Stimulated activated CD4-positive, alpha-beta T cell treated with anti-CD3 and anti-CD28 coated beads, Interleukin-2, amount 100 ng/mL, for 48 hours (primary cell): ENCODE measurements around the gene IGF2BP3.

ENCODE experiments used
- DNase-seq, 2 donors: peaks; one replicate each; pipeline ENCODE4 v3.0.0-alpha.2; 2020

IGF2BP3 gene

DNA sequence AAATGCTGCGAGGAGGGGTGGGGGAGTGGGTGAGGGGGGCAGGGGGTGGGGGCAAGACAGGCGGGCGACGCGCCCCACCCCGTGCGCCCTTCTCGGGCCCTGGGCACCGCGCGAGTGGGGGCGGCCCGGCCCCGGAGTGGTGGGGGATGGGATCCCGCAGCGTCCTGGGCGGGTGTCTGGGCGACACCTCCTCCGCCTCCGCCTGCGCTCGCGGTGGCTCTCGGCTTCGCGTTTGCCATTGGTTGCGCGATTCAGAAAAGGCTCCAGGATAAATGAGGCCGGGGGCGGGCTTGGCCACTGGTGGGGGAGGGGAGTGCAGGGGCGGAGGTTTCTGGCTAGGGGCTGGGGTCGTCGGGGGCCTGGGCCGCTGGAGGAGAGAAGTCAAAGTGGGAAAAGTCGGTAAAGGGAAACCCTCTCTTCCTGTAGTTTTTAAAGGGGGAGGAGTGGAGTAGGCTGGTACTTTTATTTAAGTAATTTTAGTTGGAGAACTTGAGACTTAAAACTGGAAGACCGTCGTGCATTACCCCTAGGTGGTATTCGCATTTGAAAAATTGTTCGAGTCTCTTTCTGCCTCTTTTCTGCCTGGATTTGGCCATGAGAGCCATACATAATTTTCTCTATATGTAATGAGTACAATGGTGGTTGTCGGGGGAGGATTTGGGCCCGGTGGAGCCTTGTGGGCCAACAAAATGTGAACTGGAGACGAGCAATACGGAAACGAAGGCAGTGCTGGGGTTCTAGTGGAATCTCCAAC, 992 bp upstream of the IGF2BP3 start:
- no peak for DNase-seq

DNA sequence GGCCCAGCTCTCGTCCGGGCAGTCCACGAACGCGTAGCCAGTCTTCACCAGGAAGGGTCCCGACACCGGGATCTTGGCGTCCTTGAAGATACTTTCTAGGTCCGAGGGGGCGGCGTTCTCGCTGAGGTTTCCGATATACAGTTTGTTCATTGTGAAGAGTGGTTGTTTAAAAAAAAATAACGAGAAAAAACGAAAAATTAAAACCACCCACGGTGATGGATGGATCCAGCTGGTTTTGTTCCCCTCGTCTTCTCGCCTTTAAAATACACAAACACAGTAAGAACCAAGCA, 385 bp downstream of the IGF2BP3 start:
- DNase-seq = no peak

DNA sequence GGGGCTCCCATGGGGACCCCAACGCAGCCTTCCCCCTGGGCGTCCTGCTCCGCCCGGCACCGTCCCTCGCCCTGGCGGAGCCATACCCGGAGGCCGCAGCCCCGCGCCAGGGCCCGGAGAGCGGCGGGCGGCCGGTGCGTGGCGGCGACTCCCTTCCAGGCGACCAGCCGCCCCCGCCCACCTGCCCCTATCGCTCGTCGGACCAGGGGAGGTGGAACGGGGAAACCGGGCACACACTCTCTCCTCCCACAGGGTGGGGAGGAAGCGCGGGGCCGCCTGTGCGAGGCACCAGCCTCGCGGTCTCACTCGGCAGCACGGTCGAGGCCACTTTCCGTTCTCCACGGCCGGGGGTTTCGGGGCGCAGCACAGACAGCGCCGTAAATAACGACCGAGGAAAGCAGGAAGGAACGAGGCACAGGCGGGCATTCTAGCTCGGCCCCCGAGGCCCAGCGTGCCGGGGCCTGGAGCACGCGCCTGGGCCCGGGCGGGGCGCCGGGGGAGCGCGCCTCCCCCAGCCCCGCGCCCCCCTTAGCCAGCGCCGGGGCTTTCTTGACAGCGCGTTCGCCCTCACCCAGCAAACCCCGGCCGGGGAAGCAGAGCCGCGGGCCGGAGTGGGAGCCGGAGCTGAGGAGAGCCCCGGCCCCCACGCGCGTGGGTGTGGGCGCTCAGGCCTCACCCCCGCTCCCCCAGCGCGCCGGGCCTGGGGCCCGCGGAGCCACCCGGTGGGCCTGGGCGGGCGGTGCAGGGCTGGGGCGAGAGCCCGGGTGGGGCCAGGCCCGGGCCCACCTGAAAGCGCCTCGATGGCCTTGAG, 936 bp downstream of the IGF2BP3 start:
- DNase-seq = no peak

DNA sequence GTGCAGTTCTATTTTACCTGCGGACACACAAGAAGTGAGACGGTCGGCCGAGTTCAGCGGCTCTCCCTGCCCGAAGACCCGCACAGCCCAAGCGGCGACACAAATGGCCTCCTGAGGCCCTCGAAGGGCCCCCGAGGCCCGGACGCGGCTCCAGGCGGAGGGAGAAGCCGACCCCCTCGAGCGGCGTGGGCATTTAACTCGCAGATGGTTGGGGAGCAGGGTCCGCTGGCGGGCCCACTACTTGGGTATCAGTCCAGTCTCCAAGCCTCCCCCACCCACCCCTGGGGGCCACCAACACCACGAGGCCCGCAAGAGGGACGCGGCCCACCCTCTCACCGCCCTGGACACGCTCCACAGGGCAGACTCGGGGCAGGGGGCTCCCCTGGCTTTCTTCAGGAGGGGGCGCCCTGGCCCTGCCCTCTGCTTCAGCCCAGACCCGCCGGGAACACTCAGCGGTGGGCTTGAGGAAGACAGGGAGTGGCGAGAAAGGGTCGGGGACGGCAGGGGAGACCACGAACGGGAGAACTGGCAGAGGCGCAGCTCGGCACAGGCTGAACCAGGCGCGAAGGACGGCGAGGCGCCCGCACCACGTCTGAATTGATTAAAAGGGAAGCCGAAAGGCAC, 1.7 kb downstream of the IGF2BP3 start:
- no peak for DNase-seq

DNA sequence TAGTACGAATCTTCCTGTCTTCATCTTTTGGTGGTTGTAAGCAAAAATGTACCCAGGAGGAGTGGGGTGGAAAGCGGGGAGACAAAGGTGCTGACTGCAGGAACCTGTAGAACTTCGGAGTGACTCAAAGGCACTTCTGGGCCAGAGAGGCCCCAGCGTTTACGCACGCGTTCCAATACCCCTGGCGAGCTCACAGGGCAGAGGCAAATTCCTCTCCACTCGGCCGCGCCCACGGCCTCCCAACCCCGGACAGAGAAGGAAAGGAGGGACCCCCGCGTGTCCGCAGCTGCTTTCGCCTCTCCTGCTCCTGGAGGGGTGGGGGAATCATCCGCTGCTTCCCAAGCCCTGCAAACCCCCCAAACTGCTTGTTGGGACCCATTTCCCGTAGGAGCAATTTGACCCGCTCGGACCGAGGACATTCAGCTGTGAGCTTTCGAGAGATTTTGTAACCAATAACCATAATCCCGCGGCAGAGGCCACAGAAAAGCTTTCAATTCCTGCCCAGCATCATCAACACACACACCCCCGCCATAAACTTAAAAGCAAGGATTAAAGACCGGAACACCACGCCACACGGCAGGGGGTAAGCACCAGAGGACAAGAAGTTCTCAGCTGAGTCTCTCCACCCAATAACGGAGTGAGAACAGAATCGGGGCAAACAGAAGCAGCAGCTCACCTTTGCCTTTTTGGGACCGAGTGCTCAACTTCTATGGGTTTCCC, 2.3 kb downstream of the IGF2BP3 start:
- DNase-seq = no peak

DNA sequence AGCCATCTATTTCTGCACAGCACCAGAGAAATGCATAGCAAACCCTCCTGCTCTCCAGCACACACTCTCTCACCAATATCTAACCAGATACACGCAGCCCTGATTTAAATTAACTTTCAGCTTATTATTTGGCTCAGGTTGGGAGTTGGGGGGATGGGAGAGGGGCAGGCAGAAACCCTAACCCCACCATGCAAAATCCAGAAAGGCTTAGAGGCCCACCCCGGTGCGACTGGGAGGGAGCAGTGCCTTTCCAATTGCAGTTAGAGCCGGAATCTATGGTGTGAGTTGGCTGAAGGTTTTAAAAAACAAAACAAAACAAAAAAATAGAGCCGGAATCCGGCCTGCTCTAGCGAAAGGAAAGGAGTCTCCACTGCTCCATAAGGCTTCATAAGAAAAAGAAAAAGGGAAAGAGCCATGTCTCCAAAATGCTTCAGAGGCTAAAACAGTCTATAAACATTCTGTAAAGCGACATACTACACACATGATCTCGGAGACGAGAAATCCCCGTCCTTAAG, 2.9 kb downstream of the IGF2BP3 start:
- DNase-seq = no peak

DNA sequence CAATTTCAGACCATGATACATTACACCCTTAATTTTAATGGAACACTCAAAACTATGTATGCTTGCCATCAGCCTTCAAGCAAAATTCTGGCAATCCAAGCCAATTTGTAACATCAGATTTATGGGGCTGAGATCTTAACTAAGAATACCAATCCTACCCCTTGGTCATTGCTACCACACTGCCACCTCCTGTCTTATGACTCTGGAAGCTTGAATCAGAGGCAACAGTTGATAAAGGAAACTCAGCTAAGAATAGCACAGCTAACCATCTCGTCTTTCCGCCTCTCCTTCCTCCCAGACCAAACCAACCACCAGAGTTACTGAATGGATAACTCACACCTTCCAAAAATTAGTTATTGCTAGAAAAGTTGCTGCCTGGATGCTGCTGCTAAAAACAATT, 7.4 kb downstream of the IGF2BP3 start:
- no peak for DNase-seq

DNA sequence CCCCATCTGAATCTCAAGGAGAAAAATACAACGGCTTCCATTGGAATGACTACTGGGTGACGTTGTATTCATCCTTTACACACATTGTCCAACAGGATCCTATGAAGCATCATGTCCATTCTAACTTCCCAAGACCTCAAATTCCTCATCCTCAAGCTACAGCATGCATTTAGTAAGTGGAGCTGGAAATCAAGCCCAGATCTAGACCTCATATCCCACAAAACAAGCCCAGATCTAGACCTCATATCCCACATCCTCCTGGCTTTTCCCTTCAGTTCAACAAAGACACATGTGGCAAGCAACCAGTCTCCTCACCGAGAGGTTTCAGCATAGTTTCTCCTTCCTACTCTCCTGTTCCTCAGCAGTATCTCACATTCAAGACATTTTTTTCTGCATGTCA, 12.2 kb downstream of the IGF2BP3 start:
- DNase-seq = no peak

DNA sequence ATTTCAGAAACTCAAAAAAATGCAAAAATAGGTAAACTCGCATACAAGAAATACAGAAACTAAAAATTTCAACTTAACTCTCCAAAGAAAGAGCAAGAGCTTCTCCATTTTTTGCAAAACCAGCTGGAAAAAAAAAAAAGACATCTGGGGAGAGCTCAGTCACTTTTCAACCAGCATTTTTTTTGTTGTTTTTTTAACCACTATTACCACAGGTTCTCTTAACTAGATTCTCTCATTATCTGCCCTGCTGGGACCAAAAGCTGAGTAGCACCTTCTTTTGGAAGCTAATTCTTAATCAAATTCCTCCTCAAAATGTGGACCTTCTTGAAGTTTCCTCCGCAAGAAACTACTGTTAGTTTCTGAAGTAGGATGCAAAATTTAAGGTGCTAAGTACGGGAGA, 14.2 kb downstream of the IGF2BP3 start:
- no peak for DNase-seq

DNA sequence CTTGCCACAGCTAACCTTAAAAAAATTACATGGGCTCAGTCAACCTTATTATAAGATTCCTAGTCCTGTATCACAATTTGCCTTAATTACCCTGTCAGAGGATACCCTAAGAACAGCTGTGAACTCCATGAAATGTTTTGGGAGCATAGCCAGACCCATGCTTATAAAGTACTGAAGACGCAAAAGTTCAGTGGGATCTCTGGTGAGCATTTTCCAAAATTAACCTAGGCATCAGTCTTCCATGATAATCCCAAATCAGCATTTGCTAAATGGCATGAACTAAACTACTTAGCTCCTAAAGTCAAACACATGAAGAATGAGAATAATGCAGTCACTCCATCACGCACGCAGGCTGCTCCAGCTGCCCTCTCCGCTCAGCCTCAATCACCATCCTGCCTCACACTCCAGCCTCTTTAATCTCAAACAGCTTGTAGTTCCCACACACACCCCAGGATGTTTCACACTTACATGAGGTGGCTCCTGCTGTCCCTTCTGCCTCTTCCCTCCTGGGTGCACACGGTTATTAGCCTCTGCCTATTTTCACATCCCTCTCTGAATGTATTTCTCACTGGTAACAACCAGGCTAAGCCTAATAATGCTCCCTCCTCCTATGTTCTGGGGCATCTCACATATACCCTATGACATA, 15.3 kb downstream of the IGF2BP3 start:
- DNase-seq = no peak

DNA sequence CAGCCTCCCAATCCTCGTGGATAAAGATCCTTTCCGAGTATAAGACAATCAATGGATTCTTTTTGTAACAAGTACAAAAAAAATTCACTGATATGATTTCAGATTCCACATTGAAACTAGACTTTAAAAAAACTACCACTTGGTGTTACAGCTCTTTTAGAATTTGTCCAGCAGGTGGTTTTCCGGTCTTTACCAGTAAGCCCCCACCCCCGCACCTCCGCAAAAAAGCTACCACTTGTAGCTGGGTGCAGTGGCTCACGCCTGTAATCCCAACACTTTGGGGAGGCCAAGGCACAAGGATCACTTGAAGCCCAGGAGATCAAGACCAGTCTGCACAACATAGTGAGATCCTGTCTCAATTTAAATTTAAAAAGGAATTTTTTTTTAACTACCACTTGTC, 19.8 kb downstream of the IGF2BP3 start:
- DNase-seq = no peak

DNA sequence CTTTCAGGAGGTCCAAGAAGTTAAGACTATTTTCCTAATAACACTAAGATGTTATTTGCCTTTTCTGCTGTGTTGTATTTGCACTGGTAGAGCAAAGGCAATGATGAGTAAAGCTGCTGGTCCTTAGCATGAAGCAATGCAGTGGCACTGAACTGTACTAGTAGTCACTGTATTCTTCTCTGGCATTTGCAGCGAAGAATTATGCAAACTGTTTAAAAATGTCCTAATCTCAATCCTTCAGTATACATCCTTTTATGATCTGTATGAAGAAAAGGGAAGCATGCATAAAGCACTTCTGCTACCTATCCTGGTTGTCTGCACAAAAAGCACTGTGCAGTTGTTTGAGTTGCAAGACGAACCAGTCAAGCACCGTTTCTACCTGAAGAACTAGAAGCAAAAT, 20.4 kb downstream of the IGF2BP3 start:
- no peak for DNase-seq

DNA sequence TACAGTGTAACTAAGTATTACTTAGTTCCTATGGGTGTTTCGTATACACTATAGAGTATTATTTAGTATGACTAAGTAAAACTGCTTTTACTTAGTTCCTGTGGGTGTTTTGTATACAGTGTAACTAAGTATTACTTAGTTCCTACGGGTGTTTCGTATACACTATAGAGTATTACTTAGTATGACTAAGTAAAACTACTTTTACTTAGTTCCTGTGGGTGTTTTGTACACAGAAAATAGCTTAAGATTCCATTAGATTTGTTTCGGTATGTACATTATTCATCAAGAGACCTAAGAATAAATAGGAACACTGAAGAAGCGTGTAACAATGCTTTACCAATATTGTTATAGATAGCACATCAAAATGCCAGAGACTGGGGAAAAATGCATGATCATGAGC, 25.0 kb downstream of the IGF2BP3 start:
- DNase-seq = no peak

DNA sequence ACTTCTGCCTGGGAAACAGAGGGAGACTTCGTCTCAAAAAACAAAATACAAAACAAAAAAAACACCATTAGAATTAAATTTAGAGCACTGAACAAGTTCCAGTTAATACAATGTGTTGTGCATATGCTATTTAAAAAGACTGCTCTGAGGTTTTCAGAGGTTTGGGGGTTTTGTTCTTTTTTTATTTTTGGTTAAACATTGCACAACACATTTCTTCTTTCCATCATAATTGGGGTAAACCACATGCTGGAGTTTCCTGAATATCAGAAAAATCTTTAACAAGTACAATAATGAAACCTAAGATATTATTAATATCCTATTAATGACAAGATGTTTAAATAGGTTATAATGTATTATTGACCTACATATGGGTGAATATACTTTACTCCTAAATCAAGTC, 26.3 kb downstream of the IGF2BP3 start:
- no peak for DNase-seq

DNA sequence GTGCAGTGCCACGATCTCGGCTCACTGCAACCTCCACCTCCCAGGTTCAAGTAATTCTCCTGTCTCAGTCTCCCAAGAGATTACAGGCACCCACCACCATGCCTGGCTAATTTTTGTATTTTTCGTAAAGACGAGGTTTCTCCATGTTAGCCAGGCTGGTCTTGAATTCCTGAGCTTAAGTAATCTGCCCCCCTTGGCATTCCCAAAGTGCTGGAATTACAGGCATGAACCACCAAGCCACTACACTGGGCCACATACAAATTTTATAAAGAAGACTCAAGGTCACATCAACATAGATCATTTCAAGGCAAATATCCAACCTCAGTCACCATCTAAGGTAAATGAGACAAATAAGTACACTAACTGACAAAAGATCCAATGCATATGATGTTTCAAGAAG, 32.1 kb downstream of the IGF2BP3 start:
- no peak for DNase-seq

DNA sequence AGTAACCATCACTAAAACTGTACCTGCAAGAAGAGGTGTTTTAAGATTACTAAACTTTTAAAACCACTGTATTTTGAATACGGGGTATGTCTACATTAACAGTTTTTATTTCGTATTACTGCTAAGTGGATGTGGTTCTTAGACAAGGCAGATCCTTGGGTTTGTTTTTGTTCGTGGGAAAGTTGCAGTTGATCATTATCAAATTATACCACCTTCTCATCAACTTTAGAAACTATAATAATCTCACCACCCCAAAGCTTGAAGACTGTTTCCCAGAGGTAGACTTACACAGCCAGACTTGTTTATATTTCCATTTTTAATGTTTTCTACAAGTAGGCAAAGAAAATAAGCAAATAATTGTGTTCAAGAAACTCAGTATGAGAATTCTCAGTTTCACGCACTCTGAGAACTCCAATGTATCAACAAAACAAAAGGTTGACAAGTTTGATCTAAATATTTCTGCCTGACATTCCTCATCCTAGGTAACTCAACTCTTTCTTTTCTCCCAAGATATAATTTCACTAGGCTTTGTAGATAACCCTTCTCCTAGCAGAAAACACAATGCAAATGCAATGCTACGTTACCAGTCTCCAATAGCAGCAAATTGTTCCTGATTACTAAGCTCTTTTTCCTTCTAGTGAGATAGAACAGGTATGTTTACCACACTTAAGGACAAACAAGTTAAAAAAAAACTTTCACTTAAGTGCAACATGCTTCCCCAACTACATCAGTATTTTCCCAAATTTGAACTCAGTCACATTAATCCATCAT, 36.0 kb downstream of the IGF2BP3 start:
- DNase-seq = no peak

DNA sequence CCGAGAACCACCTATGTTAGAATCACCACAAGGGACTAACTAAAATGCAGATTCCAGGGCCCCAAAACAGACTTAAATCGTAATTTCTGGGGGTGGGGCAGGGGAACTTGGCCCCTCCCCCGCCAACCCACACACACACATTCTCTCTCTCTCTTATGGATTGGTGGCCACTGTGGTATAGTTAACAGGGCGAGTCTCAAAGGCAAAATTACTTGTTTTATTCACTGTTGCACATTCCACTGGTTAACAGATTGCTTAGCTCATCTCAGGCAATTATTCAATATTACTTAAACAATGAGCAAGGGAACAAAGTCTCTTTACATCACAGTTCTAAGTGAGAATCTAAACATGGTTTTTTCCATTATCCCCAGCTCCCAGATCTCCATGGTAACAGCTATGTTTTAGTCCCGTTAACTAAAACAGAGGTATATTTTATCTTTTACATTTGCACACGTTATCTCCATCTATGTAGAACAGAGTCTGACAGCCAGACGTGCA, 38.5 kb downstream of the IGF2BP3 start:
- no peak for DNase-seq

DNA sequence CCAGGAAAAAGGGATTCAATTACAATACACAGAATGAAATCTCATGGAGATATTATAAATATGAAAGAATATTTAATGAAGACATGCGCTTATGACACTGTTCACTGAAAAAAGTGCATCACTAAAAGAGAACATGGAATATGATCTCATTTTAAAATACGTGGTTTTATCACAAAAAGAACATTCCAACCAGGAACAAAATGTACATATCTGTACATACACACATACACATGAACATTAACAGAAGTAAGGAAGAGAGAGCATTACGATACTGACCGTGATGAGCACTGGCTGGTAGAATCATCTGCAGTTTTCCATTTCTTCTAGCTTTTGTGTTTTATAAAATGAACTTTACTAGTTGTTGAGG, 39.4 kb downstream of the IGF2BP3 start:
- no peak for DNase-seq

DNA sequence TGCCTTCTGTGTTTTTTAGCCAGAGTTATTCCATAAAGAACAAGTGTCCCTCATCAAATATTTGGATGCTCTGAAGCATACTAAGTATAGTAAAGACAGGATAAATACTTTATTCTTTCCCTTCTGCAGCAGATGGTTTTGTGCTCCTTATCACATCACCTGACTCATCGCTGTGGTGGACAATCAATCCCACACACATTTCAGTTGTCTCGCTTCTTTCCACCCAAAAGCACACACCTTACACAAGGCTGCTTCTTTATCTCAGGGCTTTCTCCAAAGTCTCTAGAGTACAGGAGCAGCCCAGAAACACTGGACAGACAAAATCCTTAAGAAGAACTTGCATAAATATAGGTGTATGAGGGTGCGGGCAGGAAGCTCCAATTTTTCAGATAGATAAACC, 43.4 kb downstream of the IGF2BP3 start:
- DNase-seq = no peak

DNA sequence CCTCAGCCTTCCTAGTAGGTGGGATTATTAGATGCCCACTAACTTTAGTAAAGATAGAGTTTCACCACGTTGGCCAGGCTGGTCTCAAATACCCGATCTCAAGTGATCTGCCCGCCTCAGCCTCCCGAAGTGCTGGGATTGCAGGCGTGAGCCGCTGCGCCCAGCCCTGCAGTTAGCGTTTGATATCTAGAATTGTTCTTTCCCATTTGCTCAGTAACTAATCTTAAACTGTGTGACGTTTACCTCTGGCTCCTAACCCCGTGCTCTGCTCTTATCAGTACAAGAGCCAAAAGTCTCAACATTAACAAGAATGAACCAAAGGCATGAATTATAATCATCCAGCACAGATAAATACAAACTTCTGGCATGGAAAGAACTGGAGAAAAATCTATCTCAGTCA, 47.4 kb downstream of the IGF2BP3 start:
- no peak for DNase-seq

DNA sequence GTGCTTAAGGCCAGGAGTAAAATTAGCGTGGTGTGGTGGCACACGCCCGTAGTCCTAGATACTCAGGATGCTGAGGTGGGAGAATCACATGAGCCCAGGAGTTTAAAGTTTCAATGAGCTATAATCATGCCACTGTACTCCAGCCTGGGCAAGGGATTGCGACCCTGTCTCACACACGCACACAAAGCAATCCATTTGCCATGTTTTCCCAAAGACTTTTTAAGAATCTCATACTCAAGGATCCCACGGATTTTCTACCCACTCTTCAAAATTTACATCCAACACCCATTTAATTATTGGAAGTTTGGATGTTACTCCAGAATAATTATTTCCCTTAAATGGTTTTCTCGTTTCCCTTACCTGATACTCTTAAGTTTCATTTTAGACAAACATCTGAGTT, 47.9 kb downstream of the IGF2BP3 start:
- no peak for DNase-seq

DNA sequence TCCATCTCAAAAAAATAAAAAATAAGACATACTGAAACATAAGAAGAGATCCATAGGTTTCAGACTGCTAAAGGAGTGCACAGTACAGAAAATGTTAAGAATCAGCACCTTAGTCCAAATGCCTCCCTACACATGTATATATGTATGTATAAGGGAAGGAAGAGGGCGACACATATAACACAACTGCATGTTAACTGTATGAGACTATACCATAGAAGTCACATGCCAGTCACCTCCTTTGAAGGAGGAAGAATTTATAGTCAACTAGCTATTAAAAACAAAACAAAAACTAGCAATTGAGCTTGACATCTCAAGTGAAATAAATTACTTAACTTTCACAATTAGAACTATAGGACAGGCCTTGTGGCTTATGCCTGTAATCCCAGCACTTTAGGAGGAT, 50.4 kb downstream of the IGF2BP3 start:
- no peak for DNase-seq
